ENCODE measurements around the gene TRHDE. TPM values are rescaled to one million over a fixed set of nuclear protein-coding genes. Genes with fewer than 3 reads are reported as not detected.

The TRHDE gene
- polyA plus RNA-seq, 1 donor from 2014 or later: 20.6 TPM

- Histone ChIP-seq H3K4me3 (ENCODE audit: low read length) (no peak overlapping the region), H3K27ac (ENCODE audit: low read length) (no peak overlapping the region)
Observed at GRCh38 chr12:72491426-72491825, 219.3 kb downstream of the TRHDE start.

GRCh38 chr12:72493407-72493806 is 221.2 kb downstream of the TRHDE start:
- H3K79me2 ChIP-seq (replicated peaks; ENCODE audit: insufficient read depth, low read length): no peaks in the 10 kb centered on the region
- no peak overlapping the region for H3K4me2 ChIP-seq (ENCODE audit: low read length)
- H3F3A ChIP-seq (ENCODE audit: insufficient read depth, low read length, poor library complexity, severe bottlenecking): no peaks in the 10 kb centered on the region
- no peak overlapping the region for H3K9ac ChIP-seq (ENCODE audit: low read length)
- no peaks in the 10 kb centered on the region for H3K9me3 ChIP-seq (ENCODE audit: low read length)
- H3K27ac ChIP-seq (ENCODE audit: low read length): no peak overlapping the region
- H3K4me3 ChIP-seq (ENCODE audit: low read length): no peak overlapping the region
- H2AFZ ChIP-seq (ENCODE audit: low read depth, low read length): no peak overlapping the region
- no peaks in the 10 kb centered on the region for H3K36me3 ChIP-seq (ENCODE audit: insufficient read depth, low read length)
- no peaks in the 10 kb centered on the region for H3K27me3 ChIP-seq (ENCODE audit: insufficient read depth, low read depth, low read length)
- H4K20me1 ChIP-seq (ENCODE audit: insufficient read depth): no peaks in the 10 kb centered on the region
- H3K9me2 ChIP-seq (ENCODE audit: insufficient read depth, low read length): no peaks in the 10 kb centered on the region
- TF ChIP-seq POLR2AphosphoS5 (IDR thresholded peaks at IDR 0.05) (no peak), CTCF (IDR thresholded peaks at IDR 0.05; ENCODE audit: poor library complexity, severe bottlenecking) (no peak), EP300 (conservative IDR thresholded peaks at IDR 0.05; ENCODE audit: poor library complexity, severe bottlenecking) (no peak), TAF1 (IDR thresholded peaks at IDR 0.05; ENCODE audit: low read depth) (no peak), MXI1 (conservative IDR thresholded peaks at IDR 0.05; ENCODE audit: poor library complexity, severe bottlenecking) (no peak), EZH2 (IDR thresholded peaks at IDR 0.05; ENCODE audit: borderline replicate concordance, insufficient read depth, low read length, poor library complexity, severe bottlenecking) (no peak), RAD21 (conservative IDR thresholded peaks at IDR 0.05) (no peak)

More at GRCh38 chr12:72491426-72491825, 219.3 kb downstream of the TRHDE start:
- H3K9me2 ChIP-seq (ENCODE audit: insufficient read depth, low read length): no peaks in the 10 kb centered on the region
- H3K4me2 ChIP-seq (ENCODE audit: low read length): no peak overlapping the region
- H3K9ac ChIP-seq (ENCODE audit: low read length): no peak overlapping the region
- H3F3A ChIP-seq (ENCODE audit: insufficient read depth, low read length, poor library complexity, severe bottlenecking): no peaks in the 10 kb centered on the region
- no peaks in the 10 kb centered on the region for H4K20me1 ChIP-seq (ENCODE audit: insufficient read depth)
- H3K9me3 ChIP-seq (ENCODE audit: low read length): no peaks in the 10 kb centered on the region
- no peaks in the 10 kb centered on the region for H3K79me2 ChIP-seq (replicated peaks; ENCODE audit: insufficient read depth, low read length)
- H3K27me3 ChIP-seq (ENCODE audit: insufficient read depth, low read depth, low read length): no peaks in the 10 kb centered on the region
- no peak overlapping the region for H2AFZ ChIP-seq (ENCODE audit: low read depth, low read length)
- no peaks in the 10 kb centered on the region for H3K36me3 ChIP-seq (ENCODE audit: insufficient read depth, low read length)
- no peak for TF ChIP-seq POLR2AphosphoS5 (IDR thresholded peaks at IDR 0.05)
- no peak for TF ChIP-seq REST (IDR thresholded peaks at IDR 0.05; ENCODE audit: borderline replicate concordance)
- no peak for TF ChIP-seq SMC3 (conservative IDR thresholded peaks at IDR 0.05; ENCODE audit: poor library complexity)
- no peak for TF ChIP-seq TAF1 (IDR thresholded peaks at IDR 0.05; ENCODE audit: low read depth)
- TF ChIP-seq CTCF (IDR thresholded peaks at IDR 0.05; ENCODE audit: poor library complexity, severe bottlenecking): no peak
- no peak for TF ChIP-seq EP300 (conservative IDR thresholded peaks at IDR 0.05; ENCODE audit: poor library complexity, severe bottlenecking)
- TF ChIP-seq MXI1 (conservative IDR thresholded peaks at IDR 0.05; ENCODE audit: poor library complexity, severe bottlenecking): no peak
- TF ChIP-seq EZH2 (IDR thresholded peaks at IDR 0.05; ENCODE audit: borderline replicate concordance, insufficient read depth, low read length, poor library complexity, severe bottlenecking): no peak
- TF ChIP-seq RAD21 (conservative IDR thresholded peaks at IDR 0.05): no peak
